ENCODE data around the gene ALDH3B2.

DNA sequence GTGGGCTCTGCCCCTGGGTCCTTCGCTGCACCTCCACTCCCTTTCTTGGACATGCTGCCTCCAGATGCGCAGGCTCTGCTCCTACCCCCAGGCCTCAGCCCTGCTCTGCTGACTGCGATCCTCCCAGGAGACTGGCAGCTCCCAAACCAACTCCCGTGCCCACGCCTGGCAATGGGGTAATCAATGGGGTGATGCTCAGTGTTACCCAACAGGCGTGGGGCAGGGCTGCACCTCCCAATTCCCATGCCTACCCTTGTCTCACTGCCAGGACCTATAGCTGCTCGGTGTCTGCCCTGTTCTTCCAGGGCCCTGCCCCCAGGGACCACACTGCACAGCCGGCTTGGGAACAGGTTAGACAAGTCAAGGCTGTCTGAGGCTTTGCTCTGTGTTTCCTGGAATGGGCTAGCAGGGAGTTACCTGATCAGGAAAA lies at the start of gene ALDH3B2:
- TF ChIP-seq, protein P1, sequence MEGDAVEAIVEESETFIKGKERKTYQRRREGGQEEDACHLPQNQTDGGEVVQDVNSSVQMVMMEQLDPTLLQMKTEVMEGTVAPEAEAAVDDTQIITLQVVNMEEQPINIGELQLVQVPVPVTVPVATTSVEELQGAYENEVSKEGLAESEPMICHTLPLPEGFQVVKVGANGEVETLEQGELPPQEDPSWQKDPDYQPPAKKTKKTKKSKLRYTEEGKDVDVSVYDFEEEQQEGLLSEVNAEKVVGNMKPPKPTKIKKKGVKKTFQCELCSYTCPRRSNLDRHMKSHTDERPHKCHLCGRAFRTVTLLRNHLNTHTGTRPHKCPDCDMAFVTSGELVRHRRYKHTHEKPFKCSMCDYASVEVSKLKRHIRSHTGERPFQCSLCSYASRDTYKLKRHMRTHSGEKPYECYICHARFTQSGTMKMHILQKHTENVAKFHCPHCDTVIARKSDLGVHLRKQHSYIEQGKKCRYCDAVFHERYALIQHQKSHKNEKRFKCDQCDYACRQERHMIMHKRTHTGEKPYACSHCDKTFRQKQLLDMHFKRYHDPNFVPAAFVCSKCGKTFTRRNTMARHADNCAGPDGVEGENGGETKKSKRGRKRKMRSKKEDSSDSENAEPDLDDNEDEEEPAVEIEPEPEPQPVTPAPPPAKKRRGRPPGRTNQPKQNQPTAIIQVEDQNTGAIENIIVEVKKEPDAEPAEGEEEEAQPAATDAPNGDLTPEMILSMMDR (IDR thresholded peaks at IDR 0.05) = no peak
- TF ChIP-seq POLR2A (IDR thresholded peaks at IDR 0.05) = no peak

Measured in uterus (tissue), 2 donors.